ENCODE results near the gene CHSY1.

CHSY1 gene

DNA sequence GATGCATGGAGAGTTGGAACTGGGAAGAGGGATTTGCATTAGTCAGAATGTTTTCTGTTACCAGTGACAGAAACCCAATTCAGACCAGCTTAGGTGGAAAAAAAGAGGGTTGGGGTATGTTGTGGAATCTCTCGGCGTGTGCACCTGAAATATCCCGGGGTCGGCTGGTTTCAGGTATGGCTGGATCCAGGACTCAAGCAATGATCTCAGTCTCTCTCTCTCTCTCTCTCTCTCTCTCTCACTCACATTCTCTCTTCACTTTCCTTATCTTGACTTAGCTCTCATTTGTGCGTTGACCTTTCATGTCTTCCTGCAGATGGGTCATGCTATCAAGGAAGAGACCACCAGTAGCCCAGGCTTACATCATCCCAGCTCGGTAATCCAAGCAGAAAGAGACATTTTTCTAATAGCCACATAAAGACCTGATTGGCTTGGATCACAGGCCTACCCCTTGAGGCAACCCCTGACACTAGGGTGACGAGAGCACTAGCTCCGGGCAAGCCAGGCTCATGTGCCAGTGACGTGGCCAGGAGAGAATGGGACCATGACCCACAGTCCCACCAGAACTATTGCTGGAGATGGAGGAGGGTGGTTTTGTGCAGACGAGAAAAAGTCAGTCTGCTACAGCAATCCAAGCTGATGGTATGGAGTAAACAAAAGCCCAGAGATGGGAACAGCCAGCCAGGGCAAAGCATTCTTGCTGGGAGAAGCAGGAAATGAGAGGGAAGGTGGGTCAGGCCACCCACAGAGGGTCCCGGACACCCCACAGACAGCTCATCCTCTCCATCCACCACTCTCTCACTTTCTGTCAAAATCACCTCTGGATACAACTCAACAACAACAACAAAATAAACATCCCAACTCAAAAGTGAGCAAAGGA, 91.7 kb downstream of the CHSY1 start:
- H3K27ac ChIP-seq (ENCODE audit: low read length), result no peak overlapping the region
- H3K4me3 ChIP-seq (ENCODE audit: low read length), result no peak overlapping the region
- H3K9ac ChIP-seq (ENCODE audit: low read depth, low read length), result no peak overlapping the region
- H3K4me1 ChIP-seq (ENCODE audit: insufficient read depth, low read length), result 0 out of 2 replicates have a peak, but pooled peaks cover 3% of the 10 kb centered on the region
- H3K36me3 ChIP-seq (ENCODE audit: insufficient read depth, low read depth, low read length), result no peaks in the 10 kb centered on the region
- no peaks in the 10 kb centered on the region for H3K27me3 ChIP-seq (ENCODE audit: insufficient read depth, low read length)
- H3K9me3 ChIP-seq (ENCODE audit: insufficient read depth, low read depth, low read length), result peaks cover 9% of the 10 kb centered on the region

DNA sequence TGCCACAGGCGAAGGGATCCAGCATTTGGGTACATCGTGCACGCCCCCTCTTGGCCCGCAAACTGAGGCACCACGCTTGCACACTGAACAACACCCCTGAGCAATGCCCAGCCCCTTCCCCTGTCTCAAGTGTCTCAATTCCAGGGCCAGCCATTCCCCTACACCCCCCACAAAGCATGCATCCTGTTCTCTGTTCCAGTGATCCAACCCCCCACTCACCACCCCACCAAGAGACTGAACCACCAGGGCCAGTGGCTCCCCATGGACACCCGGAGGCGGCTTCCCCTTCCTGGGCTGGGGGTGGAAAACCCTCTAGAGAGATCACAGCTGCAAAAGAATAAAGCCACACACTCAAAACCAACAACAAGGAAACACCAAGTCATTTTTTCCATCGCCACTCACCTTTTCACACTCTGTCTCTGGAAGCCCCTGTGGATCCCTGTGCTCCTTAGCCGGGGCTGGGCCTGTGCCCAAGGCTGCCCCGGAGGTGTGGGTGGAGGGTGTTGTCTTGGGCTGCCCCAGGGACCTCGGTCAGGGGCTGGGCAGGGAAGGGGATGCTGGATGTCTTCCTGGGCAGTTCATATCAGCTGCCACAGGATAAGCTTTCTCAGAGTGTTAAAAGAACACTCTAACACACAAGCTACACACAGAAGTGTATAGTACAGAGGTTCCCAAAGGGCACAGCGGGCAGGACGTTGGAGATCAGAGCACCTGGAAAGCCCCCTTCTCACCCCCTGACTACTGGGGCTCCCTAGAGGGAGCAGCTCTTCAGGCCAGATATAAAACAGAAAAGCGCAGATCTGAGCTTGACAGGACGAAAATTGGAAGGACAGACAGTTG, 92.5 kb downstream of the CHSY1 start:
- Histone ChIP-seq H3K27ac (ENCODE audit: low read length) (no peak overlapping the region), H3K9me3 (ENCODE audit: insufficient read depth, low read depth, low read length) (peaks cover 3% of the 10 kb centered on the region; the same call in 1 of the 2 replicates), H3K4me3 (ENCODE audit: low read length) (no peak overlapping the region), H3K4me1 (ENCODE audit: insufficient read depth, low read length) (0 out of 2 replicates have a peak, but pooled peaks cover 3% of the 10 kb centered on the region), H3K9ac (ENCODE audit: low read depth, low read length) (no peak overlapping the region), H3K27me3 (ENCODE audit: insufficient read depth, low read length) (no peaks in the 10 kb centered on the region), H3K36me3 (ENCODE audit: insufficient read depth, low read depth, low read length) (no peaks in the 10 kb centered on the region)

DNA sequence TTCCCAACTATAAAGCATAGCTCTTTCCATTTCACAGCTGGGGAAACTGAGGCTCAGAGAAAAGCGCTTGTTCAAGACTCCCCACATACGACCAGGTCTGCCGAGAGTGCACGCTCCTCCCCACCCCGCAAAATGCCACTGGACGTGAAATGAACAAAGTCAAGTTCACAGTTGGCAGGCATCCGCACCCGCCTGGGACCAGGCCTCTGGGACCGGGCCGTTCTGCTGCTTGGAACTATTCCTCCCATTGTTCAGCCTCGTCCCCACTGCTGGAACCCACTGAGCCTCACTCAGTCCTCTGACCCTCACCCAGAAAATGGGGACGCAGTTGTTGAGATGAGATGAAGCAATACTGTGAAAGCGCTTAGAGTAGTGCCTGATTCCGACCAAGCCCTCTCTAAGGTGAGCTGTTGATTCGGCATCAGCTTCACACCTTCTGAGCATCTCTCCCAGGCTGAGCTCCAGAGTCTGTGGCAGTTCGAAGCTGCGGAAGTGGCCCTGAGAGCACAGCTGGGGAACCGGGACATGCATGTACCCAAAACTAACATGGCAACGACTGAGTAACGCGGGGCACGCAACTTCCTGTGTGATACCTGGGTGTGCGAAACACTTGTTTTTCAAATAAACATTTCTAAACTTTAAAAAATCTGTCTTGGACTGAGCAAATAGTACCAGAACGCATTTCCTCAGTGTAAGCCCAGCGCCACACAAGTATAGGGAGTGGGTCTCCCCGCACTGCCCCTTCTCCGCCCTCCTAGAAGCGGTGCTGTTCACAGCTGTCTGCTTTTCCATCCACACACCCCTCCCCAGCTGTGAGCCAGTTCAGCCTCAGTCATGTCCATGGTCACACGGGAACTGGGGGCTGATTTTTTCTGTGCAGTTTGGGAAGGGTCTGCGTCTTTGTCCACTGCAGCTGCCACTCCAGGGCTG, 93.4 kb downstream of the CHSY1 start:
- Histone ChIP-seq H3K27ac (ENCODE audit: low read length) (no peak overlapping the region), H3K4me1 (ENCODE audit: insufficient read depth, low read length) (0 out of 2 replicates have a peak, but pooled peaks cover 3% of the 10 kb centered on the region), H3K9ac (ENCODE audit: low read depth, low read length) (no peak overlapping the region), H3K36me3 (ENCODE audit: insufficient read depth, low read depth, low read length) (no peaks in the 10 kb centered on the region), H3K27me3 (ENCODE audit: insufficient read depth, low read length) (no peaks in the 10 kb centered on the region), H3K4me3 (ENCODE audit: low read length) (no peak overlapping the region), H3K9me3 (ENCODE audit: insufficient read depth, low read depth, low read length) (no peaks in the 10 kb centered on the region)

DNA sequence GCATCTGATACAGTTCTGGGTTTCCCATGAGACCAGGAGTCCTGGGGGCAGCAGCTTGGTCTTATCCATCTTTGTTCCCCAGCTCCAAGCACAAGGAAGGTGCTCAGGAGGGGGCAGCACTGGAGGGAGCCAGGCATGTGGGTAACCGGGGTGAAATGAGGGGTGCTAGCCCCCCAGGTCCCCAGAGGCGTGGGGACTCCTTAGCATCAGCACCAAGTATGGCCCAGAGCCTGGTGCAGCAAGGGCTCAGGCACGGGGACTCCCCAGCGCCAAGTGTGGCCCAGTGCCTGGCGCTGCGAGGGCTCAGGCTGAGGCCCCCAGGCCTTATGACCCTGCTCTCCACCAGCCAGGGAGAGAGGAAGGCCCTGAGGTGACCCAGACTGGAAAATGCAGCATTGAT, 94.1 kb downstream of the CHSY1 start:
- no peak overlapping the region for H3K27ac ChIP-seq (ENCODE audit: low read length)
- H3K27me3 ChIP-seq (ENCODE audit: insufficient read depth, low read length), result no peaks in the 10 kb centered on the region
- H3K4me1 ChIP-seq (ENCODE audit: insufficient read depth, low read length), result 0 out of 2 replicates have a peak, but pooled peaks cover 3% of the 10 kb centered on the region
- no peaks in the 10 kb centered on the region for H3K36me3 ChIP-seq (ENCODE audit: insufficient read depth, low read depth, low read length)
- H3K9ac ChIP-seq (ENCODE audit: low read depth, low read length), result no peak overlapping the region
- no peaks in the 10 kb centered on the region for H3K9me3 ChIP-seq (ENCODE audit: insufficient read depth, low read depth, low read length)
- no peak overlapping the region for H3K4me3 ChIP-seq (ENCODE audit: low read length)

DNA sequence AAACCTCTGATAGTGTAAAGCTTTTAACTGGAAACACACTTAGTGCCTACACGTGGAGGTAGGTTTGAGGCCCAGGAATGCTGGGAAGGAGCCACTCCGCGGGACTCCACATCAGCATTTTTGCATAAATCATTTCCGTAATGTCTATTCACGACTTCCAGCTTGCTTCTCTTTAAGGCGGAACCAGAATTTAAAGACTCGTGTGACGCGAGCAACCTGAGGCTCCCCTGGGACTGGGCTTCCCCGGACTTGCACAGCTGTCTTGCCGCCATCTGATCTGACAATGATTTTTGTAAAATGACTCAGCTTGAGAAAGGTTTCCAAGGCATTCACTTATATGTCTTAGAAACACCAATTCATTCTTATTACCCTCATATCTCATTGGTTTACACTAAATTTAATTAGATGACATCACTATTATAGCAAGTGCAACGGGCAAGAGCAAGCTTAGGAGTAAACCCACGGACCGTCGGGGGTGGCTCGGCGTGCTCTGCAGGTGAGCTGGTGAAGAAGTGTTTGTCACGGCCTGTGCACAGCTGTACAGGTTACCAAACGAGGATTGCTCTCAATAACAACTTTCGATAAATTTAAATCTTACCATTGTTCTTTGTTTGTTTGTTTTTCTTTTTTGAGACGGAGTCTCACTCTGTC, 95.2 kb downstream of the CHSY1 start:
- Histone ChIP-seq H3K9ac (ENCODE audit: low read depth, low read length) (no peak overlapping the region), H3K27me3 (ENCODE audit: insufficient read depth, low read length) (no peaks in the 10 kb centered on the region), H3K9me3 (ENCODE audit: insufficient read depth, low read depth, low read length) (no peaks in the 10 kb centered on the region), H3K27ac (ENCODE audit: low read length) (no peak overlapping the region), H3K4me3 (ENCODE audit: low read length) (no peak overlapping the region), H3K36me3 (ENCODE audit: insufficient read depth, low read depth, low read length) (no peaks in the 10 kb centered on the region), H3K4me1 (ENCODE audit: insufficient read depth, low read length) (0 out of 2 replicates have a peak, but pooled peaks cover 3% of the 10 kb centered on the region)

DNA sequence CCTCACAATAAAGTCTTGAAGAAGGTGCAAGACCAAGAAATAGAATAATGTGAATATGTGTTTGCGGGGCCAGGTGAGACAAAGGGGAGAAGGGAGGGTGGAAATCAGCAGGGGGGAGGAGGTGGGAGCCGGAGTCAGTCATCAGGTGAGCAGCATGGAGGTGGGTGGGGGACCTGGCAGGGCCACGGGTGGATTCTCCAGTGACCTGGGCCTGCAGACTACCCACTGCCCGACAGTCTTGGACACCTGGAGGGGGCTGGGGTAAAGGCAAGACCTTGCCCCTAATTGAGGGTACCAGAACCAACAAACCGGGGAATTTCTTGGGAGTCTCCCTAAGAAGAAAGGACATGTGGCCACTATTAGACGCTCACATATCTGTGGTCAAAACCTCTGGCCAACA, 95.8 kb downstream of the CHSY1 start:
- no peak overlapping the region for H3K9ac ChIP-seq (ENCODE audit: low read depth, low read length)
- no peak overlapping the region for H3K4me3 ChIP-seq (ENCODE audit: low read length)
- no peak overlapping the region for H3K27ac ChIP-seq (ENCODE audit: low read length)
- H3K27me3 ChIP-seq (ENCODE audit: insufficient read depth, low read length), result no peaks in the 10 kb centered on the region
- H3K36me3 ChIP-seq (ENCODE audit: insufficient read depth, low read depth, low read length), result no peaks in the 10 kb centered on the region
- no peaks in the 10 kb centered on the region for H3K9me3 ChIP-seq (ENCODE audit: insufficient read depth, low read depth, low read length)
- H3K4me1 ChIP-seq (ENCODE audit: insufficient read depth, low read length), result 0 out of 2 replicates have a peak, but pooled peaks cover 3% of the 10 kb centered on the region

DNA sequence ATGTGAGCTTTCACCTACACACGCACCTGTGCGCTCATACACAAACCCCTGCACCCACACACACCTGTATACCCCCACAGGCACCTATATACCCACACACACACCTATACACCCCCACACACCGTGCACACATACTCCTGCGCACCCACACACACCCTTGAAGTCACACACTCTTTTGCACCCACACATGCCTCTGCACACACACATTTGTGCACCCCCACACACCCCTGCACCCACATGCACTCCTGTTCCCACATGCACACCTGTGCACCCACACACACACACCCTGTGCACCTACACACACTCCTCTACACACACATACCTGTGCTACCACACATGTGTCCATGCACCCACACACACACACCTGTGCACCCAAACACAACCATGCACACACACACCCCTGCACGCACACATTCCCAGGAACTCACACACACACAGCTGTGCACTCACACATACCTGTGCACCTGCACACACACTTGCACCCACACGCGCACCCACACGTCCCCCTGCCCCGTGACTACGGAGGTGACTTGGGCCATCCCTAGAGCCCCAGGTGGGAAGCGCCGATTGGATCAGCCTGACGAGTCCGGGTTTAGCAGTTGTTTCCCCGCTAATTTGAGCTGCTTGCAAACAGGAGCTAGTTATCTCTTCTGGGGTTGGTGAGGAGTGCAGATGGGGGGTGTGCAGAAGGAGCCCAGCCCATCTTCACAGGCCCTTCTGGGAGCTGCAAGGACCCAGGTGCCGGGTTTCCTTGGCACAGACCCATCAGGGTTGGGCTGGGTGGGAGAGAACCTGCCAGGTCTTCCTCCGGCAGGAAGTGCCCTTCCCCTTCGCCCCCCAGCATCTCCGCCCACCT, 97.8 kb downstream of the CHSY1 start:
- Histone ChIP-seq H3K27me3 (ENCODE audit: insufficient read depth, low read length) (no peaks in the 10 kb centered on the region), H3K4me1 (ENCODE audit: insufficient read depth, low read length) (no peaks in the 10 kb centered on the region), H3K4me3 (ENCODE audit: low read length) (no peak overlapping the region), H3K27ac (ENCODE audit: low read length) (no peak overlapping the region), H3K9ac (ENCODE audit: low read depth, low read length) (no peak overlapping the region), H3K36me3 (ENCODE audit: insufficient read depth, low read depth, low read length) (no peaks in the 10 kb centered on the region), H3K9me3 (ENCODE audit: insufficient read depth, low read depth, low read length) (no peaks in the 10 kb centered on the region)

DNA sequence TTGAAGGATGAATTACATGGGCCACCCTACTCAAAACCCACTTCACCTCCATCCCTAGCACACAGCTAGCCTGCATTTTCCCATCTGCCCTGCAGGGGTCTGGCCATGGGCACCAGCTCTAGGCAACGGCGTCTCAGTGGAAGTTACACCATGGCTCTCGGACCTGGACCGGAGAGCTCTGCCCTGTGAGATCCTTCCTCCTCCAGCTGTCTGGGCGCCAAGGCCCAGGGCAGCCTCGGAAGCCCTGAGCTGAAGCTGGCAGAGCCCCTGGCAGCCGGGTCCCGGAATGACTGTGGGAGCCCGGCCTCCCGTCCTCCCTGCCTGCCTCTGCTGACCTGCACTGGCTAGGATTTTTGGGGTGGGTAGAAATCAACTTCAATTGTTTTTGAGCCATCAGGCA, 98.9 kb downstream of the CHSY1 start:
- Histone ChIP-seq H3K27me3 (ENCODE audit: insufficient read depth, low read length) (no peaks in the 10 kb centered on the region), H3K36me3 (ENCODE audit: insufficient read depth, low read depth, low read length) (no peaks in the 10 kb centered on the region), H3K9me3 (ENCODE audit: insufficient read depth, low read depth, low read length) (no peaks in the 10 kb centered on the region), H3K27ac (ENCODE audit: low read length) (no peak overlapping the region), H3K9ac (ENCODE audit: low read depth, low read length) (no peak overlapping the region), H3K4me3 (ENCODE audit: low read length) (no peak overlapping the region), H3K4me1 (ENCODE audit: insufficient read depth, low read length) (no peaks in the 10 kb centered on the region)

DNA sequence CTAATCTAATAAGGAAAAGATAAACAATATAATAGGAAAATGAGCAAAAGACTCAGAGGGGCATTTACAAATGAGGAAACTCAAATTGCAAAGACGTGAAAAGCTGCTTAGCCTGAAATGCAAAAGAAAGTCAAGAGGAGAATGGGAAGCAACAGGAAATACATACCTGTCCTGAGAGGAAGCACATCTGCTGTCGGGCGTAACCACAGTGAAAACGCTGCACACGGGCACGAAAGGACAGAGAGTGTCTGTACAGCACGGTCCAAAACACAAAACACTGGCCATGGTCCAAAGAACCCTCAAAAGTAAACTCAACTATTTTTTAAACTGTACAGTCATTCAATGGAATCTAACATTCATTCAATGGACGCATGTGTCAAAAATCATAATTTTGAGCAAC, 100.6 kb downstream of the CHSY1 start:
- no peaks in the 10 kb centered on the region for H3K9me3 ChIP-seq (ENCODE audit: insufficient read depth, low read depth, low read length)
- no peaks in the 10 kb centered on the region for H3K4me1 ChIP-seq (ENCODE audit: insufficient read depth, low read length)
- H3K27me3 ChIP-seq (ENCODE audit: insufficient read depth, low read length), result no peaks in the 10 kb centered on the region
- no peak overlapping the region for H3K4me3 ChIP-seq (ENCODE audit: low read length)
- no peak overlapping the region for H3K9ac ChIP-seq (ENCODE audit: low read depth, low read length)
- H3K27ac ChIP-seq (ENCODE audit: low read length), result no peak overlapping the region
- no peaks in the 10 kb centered on the region for H3K36me3 ChIP-seq (ENCODE audit: insufficient read depth, low read depth, low read length)

DNA sequence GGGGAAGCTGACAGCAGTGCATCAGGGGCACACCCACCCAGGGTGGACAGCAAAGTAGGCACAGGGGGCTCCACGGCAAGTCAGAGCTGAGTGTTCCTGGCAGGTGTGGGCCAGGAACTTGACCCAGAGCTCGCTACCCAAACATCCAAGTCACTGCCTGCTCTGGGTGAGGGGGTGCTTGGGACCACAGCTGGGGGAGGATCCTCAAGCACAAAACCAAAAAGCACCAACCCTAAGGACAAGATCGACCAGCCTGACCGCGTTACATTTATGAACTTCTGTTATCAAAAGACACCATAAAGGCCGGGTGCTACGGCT, 101.2 kb downstream of the CHSY1 start:
- no peaks in the 10 kb centered on the region for H3K4me1 ChIP-seq (ENCODE audit: insufficient read depth, low read length)
- no peak overlapping the region for H3K4me3 ChIP-seq (ENCODE audit: low read length)
- no peaks in the 10 kb centered on the region for H3K36me3 ChIP-seq (ENCODE audit: insufficient read depth, low read depth, low read length)
- H3K9me3 ChIP-seq (ENCODE audit: insufficient read depth, low read depth, low read length), result no peaks in the 10 kb centered on the region
- no peak overlapping the region for H3K27ac ChIP-seq (ENCODE audit: low read length)
- no peaks in the 10 kb centered on the region for H3K27me3 ChIP-seq (ENCODE audit: insufficient read depth, low read length)
- no peak overlapping the region for H3K9ac ChIP-seq (ENCODE audit: low read depth, low read length)

All from iPS-20b (cell line).